PFSK-1 (cell line): ENCODE results near the gene WDR82.

Experiments
- POLR2AphosphoS5 ChIP-seq: IDR thresholded peaks from 2 replicates; pipeline ENCODE4 v1.6.1; 2012; ENCODE audit warnings: low read depth, mild to moderate bottlenecking, control low read depth, low read length, moderate library complexity
- SIN3A ChIP-seq: IDR thresholded peaks from 2 replicates; pipeline ENCODE4 v1.6.1; 2012; ENCODE audit warnings: mild to moderate bottlenecking, low read length, moderate library complexity, borderline replicate concordance; ENCODE audit not compliant: insufficient read depth
- TAF1 ChIP-seq: IDR thresholded peaks from 2 replicates; pipeline ENCODE4 v1.6.1; 2012; ENCODE audit warnings: low read length, control low read depth, borderline replicate concordance; ENCODE audit not compliant: insufficient read depth

- TF ChIP-seq SIN3A (peak; percentile 58; the same call in 1 of the 2 replicates), TAF1 (peak; percentile 93), POLR2AphosphoS5 (peak; percentile 85; the same call in 1 of the 2 replicates)
Observed at GRCh38 chr3:52278510-52279069, at the start of gene WDR82.
